ENCODE results near the gene TRABD2B.

Gene TRABD2B

GRCh38 chr1:47711848-47712492 lies 285.2 kb downstream of the TRABD2B start:
- H3K36me3 ChIP-seq (ENCODE audit: control insufficient read depth, low read length), result no peaks in the 10 kb centered on the region
- H3K4me2 ChIP-seq (ENCODE audit: low read length), result no peak overlapping the region
- no peaks in the 10 kb centered on the region for H3F3A ChIP-seq (ENCODE audit: control insufficient read depth, insufficient read depth)
- H3K27me3 ChIP-seq (ENCODE audit: control insufficient read depth, low read length), result peaks cover 64% of the 10 kb centered on the region
- no peaks in the 10 kb centered on the region for H3K79me2 ChIP-seq (ENCODE audit: control insufficient read depth, low read length)
- H3K9me2 ChIP-seq (replicated peaks; ENCODE audit: control insufficient read depth, low read length), result no peaks in the 10 kb centered on the region
- no peak for TF ChIP-seq EZH2phosphoT487 (IDR thresholded peaks at IDR 0.05; ENCODE audit: borderline replicate concordance, low read length)
- TF ChIP-seq CTCF (IDR thresholded peaks at IDR 0.05; ENCODE audit: low read depth, low read length, poor library complexity, severe bottlenecking), result no peak
- no peaks in the 10 kb centered on the region for H3K4me1 ChIP-seq (ENCODE audit: control insufficient read depth, low read length)
- H3K9me3 ChIP-seq (ENCODE audit: control insufficient read depth, insufficient read depth, low read length), result no peaks in the 10 kb centered on the region
- H4K20me1 ChIP-seq (ENCODE audit: control insufficient read depth, insufficient read depth, low read depth, low read length), result no peaks in the 10 kb centered on the region
- H3K4me3 ChIP-seq (ENCODE audit: low read length), result no peak overlapping the region
- no peak overlapping the region for H3K27ac ChIP-seq (ENCODE audit: low read depth, low read length)

GRCh38 chr1:47711184-47711847 lies 285.9 kb downstream of the TRABD2B start:
- no peaks in the 10 kb centered on the region for H3K9me3 ChIP-seq (ENCODE audit: control insufficient read depth, insufficient read depth, low read length)
- H3K4me3 ChIP-seq (ENCODE audit: low read length), result no peak overlapping the region
- no peaks in the 10 kb centered on the region for H3K4me1 ChIP-seq (ENCODE audit: control insufficient read depth, low read length)
- H3K27ac ChIP-seq (ENCODE audit: low read depth, low read length), result no peak overlapping the region
- no peaks in the 10 kb centered on the region for H3F3A ChIP-seq (ENCODE audit: control insufficient read depth, insufficient read depth)
- no peaks in the 10 kb centered on the region for H4K20me1 ChIP-seq (ENCODE audit: control insufficient read depth, insufficient read depth, low read depth, low read length)
- H3K27me3 ChIP-seq (ENCODE audit: control insufficient read depth, low read length), result peaks cover 60% of the 10 kb centered on the region
- no peaks in the 10 kb centered on the region for H3K9me2 ChIP-seq (replicated peaks; ENCODE audit: control insufficient read depth, low read length)
- TF ChIP-seq CTCF (IDR thresholded peaks at IDR 0.05; ENCODE audit: low read depth, low read length, poor library complexity, severe bottlenecking) (no peak), EZH2phosphoT487 (IDR thresholded peaks at IDR 0.05; ENCODE audit: borderline replicate concordance, low read length) (no peak)
- no peaks in the 10 kb centered on the region for H3K79me2 ChIP-seq (ENCODE audit: control insufficient read depth, low read length)
- H3K4me2 ChIP-seq (ENCODE audit: low read length), result no peak overlapping the region
- H3K36me3 ChIP-seq (ENCODE audit: control insufficient read depth, low read length), result no peaks in the 10 kb centered on the region
